SK-MEL-5 (cell line): ENCODE data around the gene PSMD6. TPM values are rescaled to one million over a fixed set of nuclear protein-coding genes. Genes with fewer than 3 reads are reported as not detected.

Source experiments
- DNase-seq: peaks from one replicate; pipeline ENCODE4 v3.0.0-alpha.2; 2016; ENCODE audit warnings: low read depth, low spot score
- in situ Hi-C: cut with HindIII; loops from 2 replicates; pipeline ENCODE4 v1.10.0; 2016; ENCODE audit warnings: low sequenced_read_pairs, high pct_unique_total_duplicates, low pct_unique_long_range_greater_than_20kb
- total RNA-seq: library from RNA; depleted of rRNA; stranded (reverse); fragments of >200 nt; shearing (Covaris generic); gene quantifications from 2 replicates; pipeline ENCODE4 v1.2.3, GENCODE V29; 2014

Gene PSMD6
- total RNA-seq, 1 experiment from 2014 or later = 129 TPM

DNA sequence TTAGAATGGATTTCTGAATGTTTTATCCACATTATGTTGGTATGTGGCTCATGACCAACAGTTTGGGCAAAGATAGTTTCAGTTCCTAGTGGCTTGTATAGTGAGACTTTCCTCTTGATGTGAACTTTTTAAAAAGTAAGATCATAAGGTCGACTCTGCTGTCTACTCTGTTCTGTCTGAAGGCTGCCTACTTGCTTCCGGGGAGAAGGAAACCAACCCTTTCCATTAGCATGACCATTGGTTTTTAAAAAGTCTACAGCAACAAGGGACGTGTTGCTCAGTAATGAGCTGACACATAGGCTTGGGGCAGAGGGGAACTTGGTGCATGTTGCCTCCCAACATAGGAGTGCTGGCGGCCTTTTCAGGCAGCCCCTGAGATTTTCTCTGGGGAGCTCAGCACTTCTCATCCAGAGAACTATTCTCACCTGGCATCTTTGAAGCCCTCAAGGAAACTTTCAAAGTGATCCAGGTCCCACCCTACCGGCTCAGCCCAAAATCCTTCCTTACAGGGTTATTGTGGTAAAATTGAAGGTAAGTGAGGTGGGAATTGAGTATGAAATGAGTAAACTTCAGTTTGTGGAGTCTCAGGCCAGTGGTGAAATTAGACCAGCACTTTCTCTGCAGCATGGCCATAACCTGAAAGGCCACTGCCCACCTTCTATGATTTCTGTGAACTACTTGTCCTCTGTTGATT is 30.6 kb downstream of the PSMD6 start:
- in situ Hi-C loops = no loop called here
- DNase-seq = no peak

DNA sequence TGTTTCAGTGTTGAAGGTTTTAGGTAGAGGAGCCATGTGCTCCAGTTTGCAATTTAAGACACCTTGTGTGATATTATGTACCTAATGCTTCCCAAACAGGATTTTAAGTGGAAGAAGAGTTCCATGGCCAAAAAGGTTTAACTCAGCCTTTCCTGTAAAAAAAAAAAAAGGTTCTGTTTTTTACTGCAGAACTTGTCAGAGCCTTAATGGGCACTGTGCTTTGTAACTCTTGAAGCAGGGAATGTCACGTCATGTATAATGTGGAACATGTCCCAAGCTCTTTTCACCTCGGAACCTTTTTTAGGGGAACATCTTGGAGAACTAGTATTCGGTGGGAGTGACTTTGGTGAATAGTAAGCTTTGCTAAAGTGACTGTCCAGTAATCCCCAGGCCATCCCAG is 31.6 kb downstream of the PSMD6 start:
- no peak for DNase-seq
- in situ Hi-C loops = no loop called here

DNA sequence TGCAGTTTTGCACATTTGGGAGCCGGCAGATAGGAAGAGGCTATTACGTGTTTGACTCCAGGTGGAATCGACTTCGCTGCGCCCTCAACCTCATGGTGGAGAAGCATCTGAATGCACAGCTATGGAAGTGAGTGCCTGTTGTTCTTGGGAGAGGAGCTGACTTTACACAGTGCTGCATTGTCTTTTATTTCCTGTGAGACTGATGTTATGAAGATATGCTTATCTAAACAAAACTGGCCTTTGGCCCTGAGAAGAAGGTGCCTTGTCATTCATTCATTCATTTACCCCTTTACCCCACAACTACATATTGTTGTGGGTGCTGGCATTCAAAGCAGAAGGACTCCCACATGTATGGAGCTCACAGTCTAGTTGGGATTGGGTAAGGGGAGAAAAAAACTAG is 32.6 kb downstream of the PSMD6 start:
- in situ Hi-C loops = no loop called here
- peak; percentile 54 for DNase-seq

DNA sequence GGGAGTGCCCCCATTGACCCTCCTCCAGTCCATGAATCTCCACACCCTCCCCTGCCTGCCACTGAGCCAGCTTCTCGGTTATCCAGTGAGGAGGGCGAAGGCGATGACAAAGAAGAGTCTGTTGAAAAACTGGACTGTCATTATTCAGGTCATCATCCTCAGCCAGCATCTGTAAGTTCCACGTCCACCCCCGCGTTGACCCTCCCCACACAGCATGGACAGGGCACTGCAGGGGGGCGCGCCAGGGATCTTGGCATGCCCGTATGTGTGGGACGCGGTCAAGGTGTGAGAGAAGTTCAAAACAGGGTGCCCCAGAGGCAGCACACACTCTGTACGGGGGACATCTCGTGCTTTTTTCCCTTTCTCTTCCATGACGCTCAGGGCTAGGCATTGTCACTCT is 33.1 kb downstream of the PSMD6 start:
- in situ Hi-C loops = no loop called here
- DNase-seq = no peak

DNA sequence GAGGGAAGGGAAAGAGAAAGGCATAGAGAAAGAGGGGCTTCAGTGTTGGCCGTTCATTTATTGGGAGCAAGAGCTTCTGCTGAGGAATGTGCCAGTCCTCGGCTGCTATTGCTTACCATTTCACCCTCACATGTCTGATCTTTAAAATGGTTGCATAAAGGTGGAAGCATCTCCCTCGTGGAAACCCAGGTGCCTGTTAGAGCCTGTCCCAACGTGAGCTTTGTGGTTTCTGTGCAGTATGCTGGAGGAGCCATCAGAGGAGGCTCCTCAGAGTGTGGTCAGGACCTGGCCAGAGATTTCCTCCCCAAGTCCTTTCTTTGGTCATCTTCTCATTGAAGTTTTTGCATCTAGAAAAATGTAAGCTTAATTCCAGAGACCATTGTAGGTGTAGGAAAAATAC is 34.4 kb downstream of the PSMD6 start:
- no peak for DNase-seq
- in situ Hi-C loops = no loop called here

DNA sequence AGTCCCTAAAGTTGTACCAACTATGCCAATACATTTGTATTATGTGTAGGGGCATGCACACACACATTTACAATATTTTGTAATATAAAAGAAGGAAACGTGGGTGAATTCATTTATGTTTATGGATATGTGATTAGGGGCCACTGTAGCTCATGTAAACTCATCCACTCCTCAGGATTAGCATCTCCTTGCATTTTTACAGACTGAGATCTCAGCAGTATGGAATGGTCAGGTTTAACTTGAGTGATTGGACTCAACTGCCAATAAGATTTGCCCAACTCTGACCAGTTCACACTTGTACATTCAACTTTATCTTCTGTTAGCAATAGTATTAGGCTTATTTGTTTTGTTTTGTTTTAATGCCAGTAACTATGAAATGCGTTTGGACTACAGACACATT is 36.5 kb downstream of the PSMD6 start:
- in situ Hi-C loops = no loop called here
- no peak for DNase-seq

DNA sequence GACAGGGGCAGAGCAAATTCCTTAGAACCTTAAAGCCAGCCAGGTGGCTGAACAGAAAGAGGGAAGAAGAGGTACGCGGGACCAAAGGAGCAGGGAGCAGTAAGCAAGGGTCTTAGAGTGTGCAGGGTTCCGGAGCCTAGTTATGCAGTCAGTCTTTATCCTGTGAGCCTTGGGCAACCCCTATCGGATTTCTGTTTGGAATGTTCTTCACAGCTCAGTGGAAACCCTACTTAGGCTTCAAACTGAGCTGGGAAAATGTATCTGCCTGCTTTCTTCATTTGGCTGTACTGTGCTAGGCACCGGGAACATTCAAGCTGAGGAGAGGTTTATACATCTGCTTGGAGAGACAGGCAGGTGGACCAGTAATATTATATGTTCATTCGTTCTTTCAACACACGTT is 37.1 kb downstream of the PSMD6 start:
- DNase-seq = no peak
- in situ Hi-C loops = no loop called here

DNA sequence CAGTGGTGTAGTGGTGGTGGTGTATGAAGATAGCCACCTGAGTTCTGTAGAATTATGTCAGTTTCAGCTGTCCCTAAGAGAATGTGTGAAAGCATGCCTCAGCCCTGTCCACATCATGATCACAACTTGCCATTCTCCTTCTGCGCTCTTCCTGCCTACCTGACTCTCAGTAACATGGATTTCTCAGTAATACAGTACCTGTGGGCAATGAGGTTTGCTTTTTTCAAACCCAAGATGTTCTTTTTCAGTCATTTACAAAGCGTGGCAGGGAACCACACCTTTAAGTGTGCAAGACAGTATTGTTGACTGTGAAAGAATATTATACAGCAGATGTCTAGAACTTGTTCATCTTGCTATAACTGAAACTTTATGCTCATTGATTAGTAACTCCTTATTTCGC is 38.9 kb downstream of the PSMD6 start:
- in situ Hi-C loops = no loop called here
- no peak for DNase-seq

DNA sequence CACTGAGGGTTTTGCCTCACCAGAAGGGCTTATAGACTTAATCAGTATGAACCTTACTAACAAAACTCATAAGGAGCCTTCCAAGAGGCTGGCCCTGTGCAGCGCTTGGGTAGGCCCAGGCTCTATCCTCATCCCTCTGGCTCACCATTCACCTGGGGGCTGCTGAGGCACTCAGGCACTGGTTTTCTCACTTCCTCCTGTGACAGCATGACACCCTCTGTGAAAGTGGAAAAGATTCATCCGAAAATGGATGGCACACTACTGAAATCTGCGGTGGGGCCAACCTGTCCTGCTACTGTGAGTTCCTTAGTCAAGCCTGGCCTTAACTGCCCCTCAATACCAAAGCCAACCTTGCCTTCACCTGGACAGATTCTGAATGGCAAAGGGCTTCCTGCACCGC is 41.3 kb downstream of the PSMD6 start:
- in situ Hi-C loops = no loop called here
- no peak for DNase-seq

DNA sequence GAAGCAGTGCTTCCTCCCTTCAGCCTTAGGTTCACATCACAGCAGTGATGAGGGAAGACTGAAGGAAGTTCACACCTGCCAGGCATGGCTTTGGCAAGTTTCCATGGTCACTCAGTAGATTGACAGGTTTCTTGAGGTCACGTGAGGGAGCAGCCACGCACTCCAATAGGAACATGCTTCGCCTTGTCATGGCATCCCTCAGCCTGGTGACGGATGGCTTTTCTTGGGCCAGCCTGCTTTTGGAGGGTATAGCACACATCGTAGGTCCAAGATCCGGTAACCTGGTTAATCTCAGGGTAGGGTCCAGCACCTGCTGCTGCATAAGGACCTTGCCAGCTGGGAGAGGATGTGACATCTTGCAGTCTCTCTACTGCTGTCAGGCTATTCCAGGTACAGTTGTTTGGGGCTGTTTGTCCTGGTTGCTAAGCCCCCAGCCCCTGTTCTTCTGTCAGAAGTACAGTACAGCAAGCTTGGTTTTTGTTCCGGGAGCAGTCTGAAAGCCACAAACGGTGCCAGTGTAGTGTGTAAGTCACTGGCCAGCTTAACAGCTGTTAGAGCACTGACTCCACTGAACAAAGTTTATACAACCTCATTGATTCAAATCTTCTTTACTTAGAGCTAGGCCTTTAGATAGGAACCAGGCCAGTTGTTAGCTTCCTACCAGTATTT is 42.3 kb downstream of the PSMD6 start:
- in situ Hi-C loops = no loop called here
- DNase-seq = no peak

DNA sequence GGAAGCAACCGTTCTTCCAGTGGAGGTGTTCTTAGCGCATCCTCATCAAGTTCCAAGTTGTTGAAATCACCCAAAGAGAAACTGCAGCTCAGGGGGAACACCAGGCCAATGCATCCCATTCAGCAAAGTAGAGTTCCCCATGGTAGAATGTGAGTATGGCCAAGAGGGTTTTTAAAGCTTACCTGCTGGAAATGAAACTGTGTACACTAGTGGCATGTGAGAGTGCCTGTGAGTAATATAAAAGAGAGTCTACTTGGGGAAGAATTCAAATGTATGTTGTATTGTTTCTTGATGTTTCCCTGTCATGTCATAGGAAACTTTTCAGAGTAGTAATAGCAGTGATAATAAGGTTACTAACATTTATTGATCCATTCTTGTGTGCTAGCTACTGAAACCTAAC is 43.3 kb downstream of the PSMD6 start:
- no peak for DNase-seq
- in situ Hi-C loops = no loop called here

DNA sequence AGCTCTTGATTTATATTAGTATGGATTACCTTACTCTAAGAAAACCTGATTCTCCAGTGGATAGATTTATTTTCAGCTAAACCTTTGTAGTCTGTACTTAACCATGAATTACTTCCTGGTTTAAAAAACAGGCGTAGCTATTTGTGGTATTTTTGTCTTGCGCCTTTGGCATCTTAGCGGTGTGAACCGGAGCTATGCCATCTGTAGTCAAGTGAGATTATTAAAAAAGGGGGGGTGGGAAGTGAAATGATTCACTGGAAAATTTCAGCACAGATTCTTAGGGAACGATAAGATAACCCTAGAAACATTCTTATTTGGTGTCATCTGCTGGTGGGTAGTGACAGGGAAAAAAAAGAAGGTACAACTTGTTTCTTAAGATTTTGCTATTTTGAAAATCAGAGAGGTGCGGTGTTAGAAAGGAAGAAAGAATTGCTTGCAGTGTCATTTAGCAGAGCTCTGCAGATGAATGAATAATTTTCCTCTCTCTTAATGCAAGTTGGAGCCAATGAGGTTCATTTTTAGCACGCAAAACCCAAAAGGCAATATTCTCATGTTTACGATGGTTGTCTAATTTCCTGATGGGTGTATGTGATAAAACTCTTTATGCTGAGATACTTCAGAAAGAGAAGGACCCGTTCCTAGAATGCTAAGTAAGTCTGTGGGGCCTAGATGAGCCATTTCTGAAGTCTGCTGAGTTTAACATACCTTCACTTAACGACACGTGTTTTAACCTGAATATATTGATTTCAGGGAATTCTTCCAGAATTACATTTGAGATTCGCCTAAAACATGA is 44.0 kb downstream of the PSMD6 start:
- DNase-seq = no peak
- in situ Hi-C loops = no loop called here

DNA sequence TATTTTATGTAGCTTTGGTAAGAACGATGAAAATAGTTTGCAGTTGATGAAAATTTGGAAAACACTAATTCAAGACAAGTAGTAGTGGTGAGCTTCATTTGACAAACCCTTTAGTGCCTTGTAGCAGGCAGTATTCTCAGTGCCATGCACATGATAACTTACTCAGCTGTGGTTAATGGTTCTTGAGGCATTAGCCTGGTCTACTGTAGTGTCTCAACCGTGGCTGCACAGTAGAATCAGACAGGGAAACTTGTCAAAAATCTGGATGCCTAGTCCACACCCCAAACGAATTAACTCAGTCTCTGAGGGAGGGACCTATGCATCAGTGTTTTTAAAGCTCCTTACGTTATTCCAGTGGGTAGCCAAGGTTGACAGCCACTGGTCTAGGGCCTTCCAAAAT is 45.4 kb downstream of the PSMD6 start:
- no peak for DNase-seq
- in situ Hi-C loops = no loop called here

DNA sequence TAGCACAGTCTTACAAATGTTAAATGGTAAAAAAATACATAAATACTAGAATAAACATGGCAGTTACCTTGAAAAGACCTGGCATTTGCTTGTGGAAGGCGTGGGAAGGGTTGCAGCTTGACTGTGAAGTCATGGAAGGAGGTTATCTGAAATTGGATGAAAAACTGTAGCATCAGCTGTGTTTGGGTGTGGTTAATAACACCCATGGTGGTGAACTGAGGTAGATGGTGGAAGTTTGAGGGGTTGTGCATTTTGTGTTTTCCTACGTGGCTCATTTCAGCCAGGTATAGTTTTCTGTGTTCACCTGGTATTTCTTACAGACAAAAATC is 46.5 kb downstream of the PSMD6 start:
- in situ Hi-C loops = no loop called here
- DNase-seq = no peak

DNA sequence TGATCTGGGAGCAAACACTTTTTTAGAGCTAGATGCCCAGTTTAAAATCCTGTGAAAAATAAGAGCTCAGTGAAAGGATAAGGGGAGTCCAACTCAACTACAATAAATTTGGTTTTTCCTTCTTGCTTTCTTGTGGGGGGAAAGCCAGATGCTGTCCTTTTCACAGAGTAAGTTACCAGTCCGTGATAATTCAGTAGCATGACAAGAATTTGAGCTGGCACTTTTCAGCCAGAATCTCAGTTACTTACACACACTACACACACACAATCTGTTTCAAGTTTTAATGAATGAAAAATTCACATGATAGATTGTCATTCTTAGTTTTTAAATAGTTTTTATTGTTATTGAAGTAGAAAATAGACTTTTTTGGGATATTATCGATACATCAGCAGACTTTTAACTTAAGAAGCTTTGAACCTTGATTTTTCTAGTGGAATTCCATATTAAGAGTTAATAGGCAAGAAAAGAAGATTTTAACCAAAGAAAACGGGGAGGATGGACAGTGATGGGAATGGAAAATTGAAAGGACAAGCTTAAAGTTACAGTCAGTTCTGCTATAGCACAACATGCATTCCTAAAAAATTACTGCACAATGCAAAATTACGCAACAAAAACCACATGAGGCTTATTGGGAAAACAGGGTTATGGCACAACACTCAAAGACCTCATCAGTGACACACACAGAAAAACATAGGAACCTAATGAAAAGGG is 47.0 kb downstream of the PSMD6 start:
- in situ Hi-C loops = no loop called here
- DNase-seq = no peak

DNA sequence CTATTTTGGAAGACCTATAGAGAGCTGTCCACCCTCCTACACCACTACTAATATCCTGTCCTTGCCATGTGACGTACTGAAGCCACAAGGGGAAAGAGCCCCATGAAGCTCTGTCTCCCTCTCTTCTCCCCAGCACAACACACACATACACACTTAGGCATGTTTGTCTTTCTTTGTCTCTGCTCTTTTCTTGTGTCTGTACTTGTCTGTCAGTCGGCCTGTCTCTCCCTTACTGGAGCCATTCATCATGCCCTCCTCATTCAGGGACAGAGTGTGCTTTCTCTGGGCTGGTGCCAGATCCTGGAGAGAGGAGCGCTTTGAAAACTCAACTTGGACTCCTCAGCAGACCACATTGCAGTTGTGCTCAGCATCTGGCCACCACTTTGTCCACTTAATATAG is 47.6 kb downstream of the PSMD6 start:
- peak; percentile 63 for DNase-seq
- in situ Hi-C loops = no loop called here

DNA sequence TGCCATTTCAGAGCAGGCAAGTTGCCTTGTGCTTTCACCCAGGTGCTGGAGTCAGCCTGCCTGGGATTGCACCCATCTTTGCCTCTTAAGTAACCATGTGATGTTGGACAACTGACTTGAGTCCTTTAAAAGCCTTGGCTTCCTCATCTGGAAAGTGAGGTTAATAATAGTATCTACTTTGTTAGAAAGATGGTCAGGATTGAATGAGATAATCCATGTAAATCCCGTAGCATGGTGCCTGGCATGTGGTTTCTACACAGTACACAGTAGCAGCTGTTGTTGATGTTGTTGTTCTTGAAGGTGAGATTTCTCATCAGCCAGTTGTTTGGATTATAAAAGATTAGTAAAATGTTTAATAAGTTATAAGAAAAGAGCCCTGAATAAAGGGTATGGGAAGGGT is 48.8 kb downstream of the PSMD6 start:
- in situ Hi-C loops = no loop called here
- DNase-seq = no peak

DNA sequence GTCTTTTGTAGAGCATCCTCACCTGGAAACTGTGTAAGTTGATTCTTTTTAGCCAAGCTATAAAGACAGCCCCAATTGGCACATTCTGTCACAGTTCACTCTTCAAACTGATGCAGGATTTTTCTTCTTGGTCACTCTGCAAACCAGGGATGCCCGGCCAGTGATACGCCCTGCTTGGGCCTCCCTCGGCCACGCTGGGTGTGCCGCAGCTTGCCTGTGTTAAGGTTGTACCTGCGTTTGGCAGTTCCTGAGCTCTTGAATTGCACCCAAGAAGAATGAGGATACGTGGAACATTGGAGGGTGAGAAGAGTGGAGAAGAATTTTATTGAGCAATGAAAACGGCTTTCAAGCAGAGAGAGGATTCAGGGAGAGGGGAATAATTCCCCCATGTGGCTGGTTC is 49.9 kb downstream of the PSMD6 start:
- no peak for DNase-seq
- in situ Hi-C loops = no loop called here
